ENCODE data around the gene SELENOS.
"Not testable (repeated sequence)": the region's sequence is repeated elsewhere in the genome, so short reads cannot be mapped to it uniquely, and the experiment has no call there.

SELENOS gene

GRCh38 chr15:101309436-101310160, 32.3 kb upstream of the SELENOS start:
- no peak for DNase-seq

DNA sequence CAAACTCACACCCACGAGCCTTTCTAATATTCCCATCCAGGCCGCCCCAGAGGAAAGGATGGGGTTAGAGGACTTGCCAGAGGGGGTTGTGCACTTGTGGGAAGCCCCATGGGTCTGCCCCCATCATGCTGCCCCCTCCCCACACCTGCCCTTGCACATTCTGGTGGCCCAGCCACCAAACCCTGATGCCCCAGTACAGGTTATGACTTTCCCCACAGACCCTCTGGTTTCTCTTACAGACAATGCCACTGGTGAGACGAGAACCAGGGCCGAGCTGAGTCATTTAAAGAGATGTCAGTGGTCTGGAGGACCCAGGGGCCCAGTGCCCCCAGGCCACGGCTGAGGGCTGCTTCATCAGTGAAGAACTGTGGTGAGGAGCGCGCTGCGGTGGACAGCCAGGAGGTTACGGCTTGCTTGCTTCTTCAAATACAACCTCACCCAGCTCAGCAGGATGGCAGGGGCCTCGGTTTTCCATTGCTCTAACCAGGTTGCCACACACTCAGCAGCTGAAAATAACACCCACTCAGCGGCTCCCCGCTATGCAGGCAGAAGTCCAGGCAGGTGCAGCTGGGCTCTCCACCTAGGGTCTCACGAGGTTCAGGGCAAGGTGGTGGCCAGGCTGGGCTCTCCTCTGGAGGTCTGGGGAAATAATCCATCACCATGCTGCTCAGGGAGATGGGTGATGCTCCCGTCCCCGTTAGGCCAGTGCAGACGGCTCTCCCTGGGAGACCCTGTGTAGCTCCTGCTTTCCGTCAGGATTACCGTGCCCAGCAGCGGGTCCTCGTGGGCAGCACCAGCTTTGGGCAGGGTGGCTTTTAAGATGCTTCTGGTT, 31.5 kb upstream of the SELENOS start:
- no peak for DNase-seq

DNA sequence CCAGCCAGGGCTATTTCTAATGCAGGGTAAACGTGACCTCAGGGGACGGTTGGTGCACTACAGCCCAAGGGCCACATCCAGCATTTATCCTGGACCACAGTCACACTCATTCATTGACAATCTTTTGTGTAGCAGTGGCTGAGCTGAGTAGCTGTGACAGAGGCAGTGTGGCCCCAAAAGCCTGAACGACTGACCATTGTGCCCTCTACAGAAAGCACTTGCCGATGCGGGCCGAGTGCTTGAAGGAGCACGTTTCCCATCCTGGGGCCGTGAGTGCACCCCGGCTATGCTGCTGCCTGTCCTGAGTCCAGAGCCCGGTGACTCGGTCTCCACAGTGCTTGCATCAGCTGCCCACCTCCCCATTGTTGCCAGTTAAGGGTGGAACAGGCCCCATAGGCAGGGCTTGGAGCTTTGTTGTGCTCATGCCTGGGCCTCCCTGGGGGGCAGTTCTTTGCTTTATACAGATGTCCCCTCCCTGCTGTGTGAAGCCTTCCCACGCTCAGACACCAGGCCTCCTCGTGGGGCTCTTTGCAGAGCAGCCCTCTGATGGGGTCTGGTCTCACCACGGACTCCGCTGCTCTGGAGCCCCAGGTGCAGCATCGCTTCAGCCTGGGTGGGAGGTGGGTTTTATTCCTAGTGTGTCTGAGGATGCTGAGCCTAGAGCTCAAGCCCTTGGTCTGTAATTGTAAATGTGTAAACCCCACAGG, 30.8 kb upstream of the SELENOS start:
- DNase-seq: no peak

DNA sequence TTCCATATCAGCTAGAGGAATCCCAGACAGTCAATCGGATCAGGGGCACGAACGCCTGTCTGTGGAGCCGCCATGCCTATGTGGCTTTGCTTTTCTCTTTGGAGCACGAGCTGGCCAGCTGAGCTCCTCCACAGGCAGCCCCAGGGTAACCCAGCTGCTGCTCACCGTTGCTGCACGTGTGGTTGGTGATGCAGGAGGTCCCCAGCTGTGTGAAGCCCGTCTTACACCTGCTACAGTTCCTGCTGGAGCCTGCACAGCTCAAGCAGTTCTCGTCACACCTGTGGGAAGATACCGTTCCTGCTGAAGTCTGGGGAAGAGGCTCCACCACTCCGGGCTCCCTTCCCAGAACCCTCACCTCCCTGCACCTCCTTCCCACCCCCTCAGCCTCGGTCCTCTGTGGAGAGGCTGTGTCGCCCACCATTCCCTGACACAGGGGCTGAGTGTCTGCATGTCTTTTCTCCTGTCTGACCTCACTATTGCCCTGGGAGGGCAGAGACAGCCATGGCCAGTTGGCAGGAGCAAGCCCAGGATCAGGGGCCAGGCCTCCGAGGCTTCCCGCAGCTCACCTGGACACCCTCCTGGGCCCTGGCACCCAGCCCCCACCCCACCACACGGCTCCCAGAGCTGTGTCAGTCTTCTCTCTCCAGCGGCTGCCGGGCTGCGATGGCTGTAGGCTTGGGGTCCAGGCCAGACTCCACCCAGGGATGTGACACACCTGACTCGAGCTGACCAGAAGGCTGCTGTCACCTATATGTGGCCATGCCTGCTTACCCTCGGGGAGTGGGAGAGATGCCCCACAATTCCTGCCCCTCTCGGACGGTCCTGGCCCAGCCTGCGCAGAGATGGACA, 30.0 kb upstream of the SELENOS start:
- DNase-seq: no peak

DNA sequence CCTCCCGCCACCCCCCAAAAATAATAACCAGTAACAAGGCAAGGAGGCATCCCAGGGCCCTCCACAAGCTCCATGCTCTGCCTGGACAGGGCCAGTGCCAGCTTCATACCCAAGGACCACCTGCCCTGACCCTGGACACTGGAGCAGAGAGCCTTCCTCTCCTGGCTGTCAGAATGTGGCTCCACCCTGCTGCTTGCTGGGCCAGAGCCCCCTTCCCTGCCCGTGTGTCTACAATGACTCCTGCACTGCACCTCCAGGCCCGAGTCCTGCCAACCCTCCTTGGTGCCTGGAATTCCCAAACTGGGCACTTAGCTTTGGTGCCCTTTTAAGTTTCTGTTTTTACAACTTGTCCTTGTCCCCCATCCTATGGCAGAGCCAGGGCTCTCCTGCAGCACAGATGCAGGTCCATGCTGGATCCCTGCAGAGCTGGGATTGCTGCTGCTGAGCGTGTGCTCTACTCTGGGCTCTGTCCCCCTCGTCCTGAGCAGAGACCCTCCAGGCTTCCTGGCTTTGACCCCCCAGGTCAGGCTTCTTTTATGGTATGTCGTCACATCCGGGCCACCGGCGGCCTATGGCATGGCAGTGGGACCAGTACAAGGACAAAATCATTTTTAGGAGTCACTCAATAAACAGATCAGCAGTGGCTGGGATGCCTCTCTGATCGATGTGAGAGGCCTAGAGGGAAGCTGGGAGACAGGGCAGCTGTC, 29.2 kb upstream of the SELENOS start:
- DNase-seq: no peak

DNA sequence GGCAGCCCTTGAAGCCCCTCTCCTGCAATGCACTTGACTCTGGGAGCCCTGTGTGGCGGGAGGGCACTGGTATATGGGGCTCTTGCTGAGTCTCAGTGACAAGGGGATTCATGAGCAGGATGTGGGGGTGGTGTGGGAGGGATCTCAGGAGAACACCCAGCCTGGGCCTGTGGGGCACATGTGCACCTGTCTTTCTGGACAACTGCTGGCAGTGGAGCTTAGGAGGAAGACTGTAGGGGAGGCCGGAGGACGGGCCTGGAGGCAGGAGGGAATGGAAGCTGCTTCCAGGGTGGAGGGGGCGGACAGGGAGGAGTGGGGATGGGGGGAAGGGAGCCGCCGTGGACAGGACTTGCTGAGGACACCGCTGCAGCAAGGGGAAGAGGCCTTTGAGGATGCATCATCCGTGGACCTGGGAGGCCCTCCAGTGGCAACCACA, 28.6 kb upstream of the SELENOS start:
- no peak for DNase-seq

DNA sequence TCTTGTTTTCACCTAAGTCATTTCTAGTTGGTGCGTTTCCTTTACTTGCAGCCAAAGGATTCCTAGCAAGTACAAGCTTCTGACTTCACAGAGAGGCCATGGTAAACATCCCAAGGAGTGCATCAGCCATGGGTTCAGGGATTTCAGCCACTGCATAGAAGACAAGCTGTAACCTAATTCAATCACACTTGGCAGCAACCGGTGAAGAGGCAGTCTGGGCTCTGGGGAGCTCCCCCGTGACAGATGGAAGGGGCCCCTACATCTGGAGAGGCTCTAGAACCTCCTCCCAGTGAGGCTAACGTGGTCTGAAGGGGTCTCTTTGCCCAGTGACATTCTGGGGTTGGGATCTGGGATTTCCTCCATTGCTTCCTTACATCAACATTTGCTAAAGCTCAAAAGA, 26.1 kb upstream of the SELENOS start:
- DNase-seq: no peak

DNA sequence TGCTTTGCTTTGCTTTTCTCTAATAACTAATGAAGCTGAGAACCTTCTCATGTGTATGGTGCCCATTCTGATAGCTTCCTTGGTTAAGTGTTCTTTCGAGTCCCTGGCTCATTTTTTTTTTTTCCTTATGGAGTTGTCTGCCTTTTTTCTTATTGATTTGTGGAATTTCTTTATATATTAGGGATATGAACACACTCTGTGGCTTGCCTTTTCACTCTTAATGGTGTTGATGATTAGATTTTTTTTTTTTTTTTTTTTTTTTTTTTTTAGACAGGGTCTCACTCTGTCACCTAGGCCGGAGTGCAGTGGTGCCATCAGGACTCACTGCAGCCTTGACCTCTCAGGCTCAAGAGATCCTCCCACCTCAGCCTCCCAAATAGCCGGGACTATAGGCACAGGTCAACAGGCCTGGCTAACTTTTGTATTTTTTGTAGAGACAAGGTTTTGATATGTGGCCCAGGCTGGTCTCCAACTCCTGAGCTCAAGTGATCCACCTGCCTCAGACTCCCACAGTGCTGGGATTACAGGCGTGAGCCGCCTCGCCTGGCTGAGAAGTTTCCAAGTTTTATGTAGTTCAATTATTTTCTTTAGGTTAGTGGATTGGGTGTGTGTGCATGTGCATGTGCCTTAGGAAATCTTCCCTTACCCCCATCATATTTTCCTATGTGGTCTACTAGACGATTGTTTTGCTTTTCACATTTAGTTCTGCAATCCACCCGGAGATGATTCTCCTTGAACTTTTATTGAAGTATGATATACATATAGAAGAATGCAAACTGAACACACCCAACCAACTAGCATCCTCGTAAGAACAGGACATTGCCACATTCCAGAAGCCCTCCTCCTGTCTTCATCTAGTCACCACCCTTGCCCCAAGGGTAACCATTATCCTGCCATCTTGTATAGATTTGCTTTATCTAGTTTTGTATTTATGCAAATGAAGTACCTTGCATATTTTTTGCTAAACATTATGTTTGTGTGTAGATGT, 19.4 kb upstream of the SELENOS start:
- no peak for DNase-seq

DNA sequence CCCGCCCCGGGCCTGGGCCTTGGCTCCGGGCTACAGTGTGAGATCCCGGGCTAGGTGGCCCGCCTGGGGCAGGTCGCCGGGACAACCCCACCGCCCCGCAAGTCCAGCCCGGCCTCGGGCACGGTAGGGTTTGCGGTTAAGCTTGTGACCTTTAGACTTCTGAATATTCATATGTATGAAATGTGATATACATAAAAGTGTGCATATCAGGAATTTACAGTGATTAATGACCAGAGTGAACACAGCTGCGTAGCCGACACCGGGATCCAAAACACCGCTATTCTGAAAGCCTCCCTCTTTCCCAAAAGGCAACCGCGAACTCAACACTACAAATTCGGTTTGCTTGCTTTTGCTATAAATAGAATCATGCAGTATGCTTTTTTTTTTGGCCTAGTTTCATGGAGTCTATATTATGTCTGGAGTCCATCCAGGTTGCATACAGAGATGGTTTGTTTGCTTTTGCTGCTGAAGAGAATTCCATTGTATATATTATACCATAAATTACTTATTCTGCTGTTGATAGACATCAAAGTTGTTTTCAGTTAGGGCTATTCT, 18.4 kb upstream of the SELENOS start:
- no peak for DNase-seq

- peak; percentile 92 for DNase-seq
Measured at GRCh38 chr15:101294731-101295606, 17.7 kb upstream of the SELENOS start, which contains the start of gene SNRPA1. SNRPA1 (minus strand) TSS chr15:101295248; CDS start chr15:101295178, 70 bp downstream.

DNA sequence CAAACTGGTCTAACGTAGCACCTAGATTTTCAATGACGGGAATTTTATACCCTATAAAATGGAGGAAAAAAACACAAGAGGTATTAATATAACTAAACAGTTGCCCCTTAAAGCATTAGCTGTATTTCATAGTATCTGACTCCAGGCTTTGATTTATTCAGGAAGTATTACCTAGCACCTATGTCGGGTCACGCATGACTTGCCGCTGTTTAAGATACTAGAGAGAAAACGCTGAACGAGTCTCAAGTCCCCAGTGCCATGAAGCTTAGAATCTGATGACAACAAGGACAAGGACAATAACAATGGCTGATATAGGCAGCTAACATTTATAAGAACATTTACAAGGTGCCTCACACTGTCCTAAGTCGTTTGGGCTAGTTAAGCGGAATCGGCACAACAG, 15.8 kb upstream of the SELENOS start:
- no peak for DNase-seq

DNA sequence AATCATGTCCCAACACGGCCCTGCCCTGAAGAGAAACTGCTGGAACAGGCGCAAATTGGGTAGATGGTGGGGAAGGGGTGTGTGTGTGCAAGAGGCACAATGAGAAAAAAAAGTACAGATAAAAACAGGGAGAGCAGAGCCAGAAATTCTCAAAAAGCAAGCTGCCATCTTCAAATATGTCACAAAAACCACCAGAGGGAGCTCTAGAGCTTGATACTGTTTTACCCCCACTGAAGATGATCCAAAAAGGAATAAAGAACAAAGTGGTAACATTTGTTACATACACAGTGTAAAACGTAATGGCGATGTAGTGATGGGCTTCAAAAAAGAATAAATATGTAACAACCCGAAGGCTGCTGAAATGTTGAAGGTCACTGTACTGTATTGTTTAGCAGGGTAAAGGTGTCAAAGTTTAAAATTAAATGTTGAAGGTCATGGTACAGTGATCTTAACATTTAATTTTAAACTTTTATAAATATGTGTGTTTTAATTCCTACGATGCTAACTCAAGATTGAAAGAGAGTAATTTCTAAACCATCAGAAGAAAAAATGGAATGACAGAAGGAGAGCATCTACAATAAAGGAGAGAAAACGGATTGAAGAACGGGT, 11.7 kb upstream of the SELENOS start:
- DNase-seq: peak; percentile 23

DNA sequence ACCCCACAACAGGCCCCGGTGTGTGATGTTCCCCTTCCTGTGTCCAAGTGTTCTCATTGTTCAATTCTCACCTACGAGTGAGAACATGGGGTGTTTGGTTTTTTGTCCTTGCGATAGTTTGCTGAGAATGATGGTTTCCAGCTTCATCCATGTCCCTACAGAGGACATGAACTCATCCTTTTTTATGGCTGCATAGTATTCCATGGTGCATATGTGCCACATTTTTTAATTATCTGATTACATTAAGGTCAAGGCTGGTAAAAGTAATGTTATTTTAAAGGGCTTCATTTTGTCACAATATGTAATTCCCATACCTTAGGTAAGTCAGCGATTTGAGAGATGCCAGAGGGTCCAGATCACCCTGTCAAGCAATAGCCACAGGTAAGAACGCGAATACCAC, 10.1 kb upstream of the SELENOS start:
- DNase-seq: not testable (repeated sequence)

GRCh38 chr15:101286471-101287114, 9.3 kb upstream of the SELENOS start:
- no peak for DNase-seq

DNA sequence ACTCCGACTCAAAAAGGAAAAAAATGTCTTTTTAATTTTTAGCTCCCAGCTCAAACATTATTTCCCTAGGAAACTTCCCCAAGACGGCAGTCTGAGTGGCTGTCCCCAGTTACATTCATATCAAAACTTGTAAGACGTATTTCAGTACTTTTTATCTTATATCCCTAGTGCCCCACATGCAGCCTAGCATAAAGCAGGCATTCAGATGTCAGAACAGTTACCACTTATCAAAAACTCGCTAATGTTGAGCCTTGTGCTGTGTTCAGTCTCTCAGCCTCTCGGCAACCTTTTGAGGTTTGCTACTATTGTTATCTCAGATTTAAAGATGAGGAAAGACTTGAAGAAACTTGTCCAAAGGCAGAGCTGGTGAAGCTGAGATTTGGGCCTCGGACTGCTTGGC, 6.6 kb upstream of the SELENOS start:
- no peak for DNase-seq

- no peak for DNase-seq
Measured at GRCh38 chr15:101280007-101280406, 2.7 kb upstream of the SELENOS start.

DNA sequence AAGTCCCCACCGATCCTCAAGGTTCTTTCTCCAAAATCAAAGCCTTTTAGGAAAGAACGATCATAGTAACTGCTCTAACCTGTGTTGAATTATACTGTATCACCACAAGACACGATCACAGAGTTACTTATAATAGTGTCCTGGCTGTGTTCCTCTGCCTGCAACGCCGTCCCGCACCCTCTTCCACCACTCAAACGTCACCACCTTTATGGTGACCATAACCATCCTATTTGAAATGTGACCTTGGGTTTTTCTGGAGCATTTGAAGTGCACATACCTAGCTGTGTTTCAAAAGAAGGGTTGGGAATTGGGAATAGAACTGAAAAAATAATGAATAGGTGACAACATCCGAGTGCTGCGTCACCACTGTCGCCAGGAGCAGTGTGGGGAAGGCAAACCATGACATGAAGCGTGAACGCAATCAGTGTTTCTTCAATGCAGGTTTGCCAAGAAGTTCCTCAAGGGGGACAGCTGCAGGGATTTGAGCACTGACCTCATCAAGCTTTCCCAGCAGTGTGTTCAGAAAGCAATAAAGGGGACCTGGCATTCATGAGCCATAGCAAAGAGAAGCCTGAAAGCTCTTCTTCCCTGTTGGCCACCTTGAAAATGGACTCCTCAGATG, 769 bp upstream of the SELENOS start:
- DNase-seq: no peak

All from midbrain (tissue), 1 donor.